GM10248 (cell line): ENCODE results near the gene RAP1GAP2.

Experiments used
- CTCF ChIA-PET: fragments of 300-600 bp; sonication (Branson Sonifier 250); formaldehyde crosslinking; extraction: SDS; loops from one replicate; lab custom pipeline; 2021; ENCODE audit warnings: antibody characterized with exemption; lab: Yijun Ruan, JAX
- POLR2A ChIA-PET: fragments of 350-650 bp; sonication (Branson Sonifier 250); formaldehyde crosslinking; extraction: SDS; loops from one replicate; lab custom pipeline; 2020; ENCODE audit warnings: antibody characterized with exemption; lab: Yijun Ruan, JAX
- DNase-seq: peaks from one replicate; pipeline ENCODE4 v3.0.0; 2012; ENCODE audit errors: extremely low spot score
- TF ChIP-seq, protein P1 (sequence below): IDR thresholded peaks from 2 replicates; pipeline ENCODE4 v1.5.1; 2012; ENCODE audit warnings: mild to moderate bottlenecking, low read depth; ENCODE audit errors: extremely low read depth, missing control alignments, control extremely low read depth

RAP1GAP2 gene

DNA sequence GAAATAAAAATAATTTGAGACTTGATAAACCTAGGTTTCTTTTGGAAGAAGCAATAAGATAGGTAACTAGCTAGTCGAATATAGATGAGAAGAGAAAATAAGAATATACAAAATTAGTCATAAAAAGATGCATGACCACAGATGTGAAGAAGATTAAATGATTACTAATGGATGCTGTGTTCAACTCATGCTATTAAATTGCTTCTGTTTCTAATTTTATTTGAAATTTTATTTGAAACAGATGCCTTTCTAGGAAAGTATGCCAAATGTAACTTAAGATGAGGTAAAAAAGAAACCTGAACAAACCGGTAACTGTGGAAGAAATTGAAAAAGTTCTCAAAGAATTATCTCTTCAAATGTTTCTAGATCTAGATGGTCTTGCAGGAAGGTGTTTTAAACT lies 175.6 kb downstream of the RAP1GAP2 start:
- ChIA-PET POLR2A (no interaction called here), CTCF (no interaction called here)
- DNase-seq = no peak

GRCh38 chr17:2972749-2973148 lies 176.5 kb downstream of the RAP1GAP2 start:
- no peak for DNase-seq
- CTCF ChIA-PET = no interaction called here
- POLR2A ChIA-PET = no interaction called here
- TF ChIP-seq, protein P1, sequence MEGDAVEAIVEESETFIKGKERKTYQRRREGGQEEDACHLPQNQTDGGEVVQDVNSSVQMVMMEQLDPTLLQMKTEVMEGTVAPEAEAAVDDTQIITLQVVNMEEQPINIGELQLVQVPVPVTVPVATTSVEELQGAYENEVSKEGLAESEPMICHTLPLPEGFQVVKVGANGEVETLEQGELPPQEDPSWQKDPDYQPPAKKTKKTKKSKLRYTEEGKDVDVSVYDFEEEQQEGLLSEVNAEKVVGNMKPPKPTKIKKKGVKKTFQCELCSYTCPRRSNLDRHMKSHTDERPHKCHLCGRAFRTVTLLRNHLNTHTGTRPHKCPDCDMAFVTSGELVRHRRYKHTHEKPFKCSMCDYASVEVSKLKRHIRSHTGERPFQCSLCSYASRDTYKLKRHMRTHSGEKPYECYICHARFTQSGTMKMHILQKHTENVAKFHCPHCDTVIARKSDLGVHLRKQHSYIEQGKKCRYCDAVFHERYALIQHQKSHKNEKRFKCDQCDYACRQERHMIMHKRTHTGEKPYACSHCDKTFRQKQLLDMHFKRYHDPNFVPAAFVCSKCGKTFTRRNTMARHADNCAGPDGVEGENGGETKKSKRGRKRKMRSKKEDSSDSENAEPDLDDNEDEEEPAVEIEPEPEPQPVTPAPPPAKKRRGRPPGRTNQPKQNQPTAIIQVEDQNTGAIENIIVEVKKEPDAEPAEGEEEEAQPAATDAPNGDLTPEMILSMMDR = no peak

More for the DNA sequence above, 175.6 kb downstream of the RAP1GAP2 start:
- TF ChIP-seq, protein P1 = no peak

DNA sequence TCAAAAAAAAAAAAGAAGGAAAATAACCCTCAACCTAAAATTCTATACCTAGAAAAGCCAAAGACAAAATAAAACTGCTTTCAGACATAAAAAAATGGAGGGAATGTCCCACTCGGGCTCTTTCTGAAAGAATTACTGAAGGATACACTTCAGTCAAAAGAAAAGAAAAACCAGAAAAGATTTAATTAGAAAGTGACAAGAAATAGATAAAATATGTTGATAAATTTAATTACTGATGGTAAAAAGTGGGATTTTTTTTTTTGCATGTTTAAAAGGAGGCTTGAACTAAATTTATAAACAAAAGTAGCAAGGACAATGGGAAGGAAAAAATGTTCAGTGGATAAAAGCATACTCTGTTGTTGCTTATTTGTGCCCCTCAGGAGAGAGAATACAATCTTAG lies 178.1 kb downstream of the RAP1GAP2 start:
- no peak for DNase-seq
- TF ChIP-seq, protein P1 = no peak
- POLR2A ChIA-PET = no interaction called here
- CTCF ChIA-PET = no interaction called here

GRCh38 chr17:2975469-2975958 lies 179.3 kb downstream of the RAP1GAP2 start:
- ChIA-PET POLR2A (no interaction called here), CTCF (no interaction called here)
- no peak for DNase-seq

DNA sequence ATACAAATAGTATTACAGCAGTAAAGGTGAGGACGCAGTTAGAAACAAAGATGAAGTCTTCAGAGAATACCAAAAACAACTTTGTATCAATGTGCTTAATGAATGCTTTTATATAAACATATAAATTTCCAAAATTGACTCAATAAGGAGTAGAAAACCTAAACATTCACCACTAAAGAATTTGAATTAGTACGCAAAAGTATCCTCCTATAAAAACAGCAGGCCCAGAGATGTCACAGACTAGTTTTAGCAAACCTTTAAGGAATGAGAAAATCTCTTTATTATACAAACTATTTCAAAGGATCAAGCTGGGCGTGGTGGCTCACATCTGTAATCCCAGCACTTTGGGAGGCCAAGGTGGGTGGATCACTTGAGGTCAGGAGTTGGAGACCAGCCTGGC lies 180.9 kb downstream of the RAP1GAP2 start:
- TF ChIP-seq, protein P1 = no peak
- DNase-seq = no peak
- POLR2A ChIA-PET = no interaction called here
- CTCF ChIA-PET = no interaction called here

More at GRCh38 chr17:2975469-2975958, 179.3 kb downstream of the RAP1GAP2 start:
- TF ChIP-seq, protein P1 = no peak

GRCh38 chr17:2978116-2978515 lies 181.9 kb downstream of the RAP1GAP2 start:
- DNase-seq = no peak
- TF ChIP-seq, protein P1 = no peak
- ChIA-PET CTCF (no interaction called here), POLR2A (no interaction called here)
